Glomerular visceral epithelial cell (primary cell): ENCODE measurements around the gene UQCC2.

Experiments used
- DNase-seq: peaks from one replicate; pipeline ENCODE4 v3.0.0-alpha.2; 2016; ENCODE audit errors: extremely low spot score

UQCC2 gene

GRCh38 chr6:33711140-33712129 lies at the start of gene UQCC2:
TSS of gene UQCC2 (minus strand) at chr6:33711700. CDS start at chr6:33711686, 14 bp downstream.
- DNase-seq, result peak; percentile 97

DNA sequence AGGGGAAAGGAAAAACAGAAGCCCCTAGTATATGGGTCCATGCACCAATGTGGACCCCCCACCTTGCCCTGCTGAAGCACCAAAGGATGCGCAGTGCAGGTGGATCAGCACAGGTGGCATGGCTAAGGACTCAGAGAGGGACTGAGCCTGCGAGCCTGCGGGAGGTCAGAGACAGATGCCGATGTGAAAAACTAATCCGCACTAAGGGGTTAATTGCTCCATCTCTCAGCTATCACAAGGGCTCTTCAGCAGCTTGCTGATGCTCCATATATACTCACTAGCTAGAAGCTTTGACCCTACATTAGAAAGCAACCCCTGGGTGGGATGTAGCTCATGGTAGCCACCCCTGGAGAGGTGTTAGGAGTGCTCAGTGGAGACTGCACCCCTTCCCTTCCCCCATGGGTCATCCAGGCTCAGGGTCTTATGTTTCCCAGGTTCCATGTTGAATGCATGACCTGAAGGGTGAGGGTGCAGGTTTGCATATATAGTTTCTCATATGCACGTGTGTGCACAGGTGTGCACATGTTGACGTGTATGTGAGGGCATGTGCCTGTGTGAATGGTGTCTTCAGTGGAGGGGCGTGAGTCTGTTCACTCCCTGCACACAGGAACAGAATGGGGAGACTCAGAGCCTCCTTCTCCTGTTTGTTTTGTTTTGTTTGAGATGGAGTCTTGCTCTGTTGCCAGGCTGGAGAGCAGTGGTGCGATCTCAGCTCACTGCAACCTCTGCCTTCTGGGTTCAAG lies 48.6 kb upstream of the UQCC2 start:
- DNase-seq, result no peak

GRCh38 chr6:33758815-33759216 lies 47.3 kb upstream of the UQCC2 start:
- DNase-seq, result no peak

DNA sequence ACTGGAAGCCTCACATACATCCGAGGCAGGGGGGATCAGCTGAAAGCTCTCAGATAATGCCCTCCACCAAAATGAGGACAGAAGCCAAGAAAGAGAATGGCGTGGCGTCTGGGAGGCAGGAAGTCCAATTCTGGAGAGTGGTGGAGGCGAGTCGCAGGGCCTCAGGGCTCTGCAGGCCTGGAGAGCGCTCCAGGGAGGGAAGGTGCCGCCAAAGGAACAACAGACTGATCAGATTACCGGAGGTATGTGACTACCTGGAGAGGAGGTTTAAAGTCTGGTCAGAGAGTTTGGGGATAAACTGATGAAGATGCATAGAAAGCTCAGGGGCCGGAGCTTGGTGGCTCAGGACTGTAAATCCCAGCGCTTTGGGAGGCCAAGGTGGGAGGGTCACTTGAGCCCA lies 46.4 kb upstream of the UQCC2 start:
- no peak for DNase-seq

DNA sequence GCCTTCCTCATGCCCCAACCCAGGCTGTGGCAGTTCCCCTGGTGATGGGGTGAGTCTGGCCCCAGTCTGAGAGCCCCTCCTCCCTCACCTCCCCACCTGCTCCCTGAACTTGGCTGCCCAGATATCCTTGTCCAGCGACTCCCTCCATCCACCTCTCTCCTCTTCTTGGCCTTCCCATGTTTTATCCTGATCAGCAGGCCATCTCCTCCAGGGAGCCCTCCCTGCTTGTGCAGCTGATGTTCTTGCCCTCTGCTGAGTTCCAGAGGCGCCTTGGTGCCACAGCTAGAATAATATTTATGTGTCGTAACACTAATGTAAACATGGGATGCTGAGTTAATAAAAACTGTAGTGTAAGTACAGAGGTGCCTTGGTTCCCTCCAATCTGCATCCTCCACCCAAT lies 45.6 kb upstream of the UQCC2 start:
- DNase-seq, result no peak

DNA sequence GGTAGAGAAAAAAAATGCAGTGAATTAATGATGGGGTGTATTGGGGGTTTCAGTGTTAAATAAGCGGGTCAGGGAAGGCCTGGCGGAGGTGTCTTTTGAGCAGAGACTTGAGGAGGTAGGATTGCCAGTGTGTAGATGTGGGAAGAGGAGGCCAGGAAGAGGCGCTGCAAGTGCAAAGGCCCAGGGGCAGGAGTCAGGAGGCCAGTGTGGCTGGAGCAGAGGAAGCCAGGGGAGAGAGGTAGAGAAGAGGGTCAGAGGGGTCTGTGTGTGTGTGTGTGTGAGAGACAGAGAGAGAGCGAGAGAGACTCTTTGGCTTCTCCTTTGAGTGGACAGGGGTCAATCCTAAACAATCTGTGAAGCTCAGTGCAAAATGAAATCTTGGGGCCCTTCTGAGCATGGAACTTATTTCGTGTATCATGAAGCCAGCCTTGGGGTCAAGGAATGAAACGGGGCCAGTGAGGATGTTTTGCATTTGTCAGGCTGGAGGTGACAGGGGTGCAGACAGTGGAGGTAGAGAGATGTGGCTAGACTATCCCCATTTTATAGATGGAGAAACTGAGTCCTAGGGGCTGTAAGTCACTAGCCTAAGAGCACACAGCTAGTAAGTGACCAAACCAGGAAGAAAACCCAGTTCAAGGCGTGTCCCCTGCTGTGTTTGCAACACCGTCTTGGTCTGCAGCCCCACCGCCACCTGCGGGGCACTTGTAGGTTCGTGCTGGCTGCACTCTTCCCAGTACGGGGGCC lies 44.9 kb upstream of the UQCC2 start:
- no peak for DNase-seq

DNA sequence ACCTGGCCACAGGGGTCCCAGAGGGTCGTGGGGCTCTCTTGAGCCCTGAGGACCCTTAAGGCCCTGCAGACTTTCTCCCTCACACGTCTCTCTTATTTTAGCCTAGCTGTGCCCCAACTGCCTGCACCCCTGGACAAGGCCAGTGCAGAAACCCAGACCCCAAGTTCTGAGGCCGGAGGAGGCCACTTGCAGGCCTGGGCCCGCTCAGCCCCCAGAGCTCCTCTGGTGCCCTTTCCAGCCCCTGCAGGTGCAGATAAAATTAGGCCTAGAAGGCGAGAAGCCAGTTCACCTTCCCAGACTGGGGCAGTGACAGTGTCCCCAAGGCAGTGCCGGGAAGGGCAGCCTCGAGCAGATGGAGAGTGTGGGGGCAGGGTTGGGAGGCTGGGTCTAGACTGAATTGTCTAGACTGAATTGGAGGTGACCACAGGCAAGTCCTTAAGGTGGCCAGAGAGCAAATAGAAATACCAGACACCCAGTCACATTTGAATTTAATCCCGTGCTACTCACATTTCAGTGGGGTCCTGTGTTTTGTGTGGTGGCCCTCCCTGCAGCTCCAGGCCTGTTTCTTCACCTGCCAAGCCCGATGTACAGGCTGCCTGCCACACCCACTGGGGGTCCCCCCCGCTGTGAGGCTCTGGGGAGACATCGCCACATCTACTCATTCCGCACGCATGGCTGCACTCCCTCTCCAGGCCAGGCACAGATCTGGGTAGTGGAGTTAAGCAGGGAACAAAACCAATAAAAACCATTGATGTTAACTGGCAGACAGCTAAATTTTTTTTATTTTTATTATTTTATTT lies 43.8 kb upstream of the UQCC2 start:
- peak; percentile 47 for DNase-seq

- DNase-seq, result no peak
Observed at GRCh38 chr6:33754222-33754621, 42.7 kb upstream of the UQCC2 start.

GRCh38 chr6:33752646-33753015 lies 41.1 kb upstream of the UQCC2 start:
- no peak for DNase-seq

DNA sequence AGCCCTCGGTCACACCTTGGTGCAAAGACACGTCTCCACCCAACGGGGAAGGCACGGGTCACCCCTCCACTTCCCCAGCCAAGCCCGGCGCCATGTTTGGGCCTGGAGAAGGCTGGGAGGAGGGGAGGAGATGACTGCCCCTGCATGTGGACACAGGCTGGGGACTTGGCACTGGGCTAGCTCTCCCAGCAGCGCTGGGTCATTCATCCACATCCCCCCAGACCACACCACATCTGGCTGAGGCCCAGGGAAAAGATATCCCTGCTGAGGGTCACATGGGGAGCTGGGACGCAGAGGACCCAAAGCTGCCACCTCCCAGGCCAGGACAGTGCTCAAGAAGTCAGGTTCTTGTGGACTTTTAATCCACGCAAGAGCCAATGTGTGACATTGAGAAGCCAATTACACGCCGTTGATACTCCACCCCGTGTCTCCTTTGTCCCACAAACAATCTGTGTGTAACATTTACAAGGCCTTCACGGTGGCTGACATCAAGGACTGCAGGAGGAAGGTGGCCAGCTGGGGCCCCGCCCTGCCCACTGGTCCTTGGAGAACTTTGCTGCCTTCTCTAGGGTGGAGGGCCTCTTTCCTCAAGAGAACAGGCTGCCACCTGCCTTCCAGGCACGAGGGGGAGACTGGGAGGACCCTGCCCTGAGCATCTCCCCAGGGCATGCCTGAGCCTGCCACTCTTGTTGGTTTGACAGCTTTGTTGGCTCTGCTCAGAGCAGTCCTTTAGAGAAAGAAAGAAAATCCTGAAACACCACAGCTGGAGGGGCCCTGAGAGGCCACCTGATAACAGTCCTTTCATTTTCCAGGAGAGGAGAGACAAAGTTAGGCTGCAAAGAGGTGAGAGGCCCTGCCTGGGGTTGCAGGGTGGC lies 40.5 kb upstream of the UQCC2 start:
- DNase-seq, result no peak

GRCh38 chr6:33750244-33750991 lies 38.9 kb upstream of the UQCC2 start:
- DNase-seq, result no peak

- DNase-seq, result no peak
Observed at GRCh38 chr6:33749401-33749800, 37.9 kb upstream of the UQCC2 start.

GRCh38 chr6:33748841-33749240 lies 37.3 kb upstream of the UQCC2 start:
- DNase-seq, result no peak

GRCh38 chr6:33747823-33748222 lies 36.3 kb upstream of the UQCC2 start:
- DNase-seq, result no peak

- peak; percentile 53 for DNase-seq
Observed at GRCh38 chr6:33746651-33747100, 35.2 kb upstream of the UQCC2 start, which contains the start of gene IP6K3. TSS of gene IP6K3 (minus strand) at chr6:33746905. CDS start at chr6:33735476, 11,429 bp downstream.

GRCh38 chr6:33746036-33746600 lies 34.6 kb upstream of the UQCC2 start:
- peak; percentile 83 for DNase-seq

DNA sequence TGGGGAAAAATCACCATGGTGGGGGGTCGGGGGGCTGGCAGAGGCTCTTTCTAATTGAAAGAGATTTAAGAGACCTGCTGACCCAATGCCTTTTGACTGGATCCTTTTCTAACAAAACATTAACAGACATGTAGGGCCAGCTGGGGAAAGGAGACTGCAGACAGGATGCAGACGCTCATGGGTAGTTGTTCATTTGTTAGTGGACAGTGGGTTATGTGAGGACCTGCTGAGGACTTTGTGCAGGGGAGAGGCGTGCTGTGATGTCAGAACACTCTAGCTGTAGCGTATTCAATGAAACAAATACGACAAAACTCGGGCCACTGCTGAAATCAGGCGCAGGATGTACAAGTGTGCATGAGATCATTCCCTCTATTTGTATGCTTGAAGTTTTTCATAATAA lies 34.0 kb upstream of the UQCC2 start:
- peak; percentile 54 for DNase-seq

- DNase-seq, result no peak
Observed at GRCh38 chr6:33744895-33745546, 33.5 kb upstream of the UQCC2 start.
